Measurements from ENCODE around the gene PDRG1.
"Not testable (repeated sequence)": the region's sequence is repeated elsewhere in the genome, so short reads cannot be mapped to it uniquely, and the experiment has no call there.

PDRG1 gene

GRCh38 chr20:31926493-31926892 is 25.4 kb downstream of the PDRG1 start:
- no peak for DNase-seq (ENCODE audit: low read depth in 2 of 2)

- no peak for DNase-seq (ENCODE audit: low read depth in 2 of 2)
Measured at GRCh38 chr20:31925631-31926030, 26.2 kb downstream of the PDRG1 start.

GRCh38 chr20:31924561-31924960 is 27.3 kb downstream of the PDRG1 start:
- no peak for DNase-seq (ENCODE audit: low read depth in 2 of 2)

- no peak for DNase-seq (ENCODE audit: low read depth in 2 of 2)
Measured at GRCh38 chr20:31923388-31924331, 28.2 kb downstream of the PDRG1 start.

GRCh38 chr20:31922588-31922987 is 29.3 kb downstream of the PDRG1 start:
- no peak for DNase-seq (ENCODE audit: low read depth in 2 of 2)

GRCh38 chr20:31922181-31922580 is 29.7 kb downstream of the PDRG1 start:
- DNase-seq (ENCODE audit: low read depth in 2 of 2): no peak

GRCh38 chr20:31921480-31921879 is 30.4 kb downstream of the PDRG1 start:
- DNase-seq (ENCODE audit: low read depth in 2 of 2): not testable (repeated sequence)

- DNase-seq (ENCODE audit: low read depth in 2 of 2): no peak
Measured at GRCh38 chr20:31920275-31920855, 31.5 kb downstream of the PDRG1 start.

GRCh38 chr20:31919410-31920155 is 32.3 kb downstream of the PDRG1 start:
- no peak for DNase-seq (ENCODE audit: low read depth in 2 of 2)

GRCh38 chr20:31918466-31919105 is 33.3 kb downstream of the PDRG1 start:
- DNase-seq (ENCODE audit: low read depth in 2 of 2): no peak

GRCh38 chr20:31917962-31918412 is 33.9 kb downstream of the PDRG1 start:
- DNase-seq (ENCODE audit: low read depth in 2 of 2): not testable (repeated sequence)

- no peak for DNase-seq (ENCODE audit: low read depth in 2 of 2)
Measured at GRCh38 chr20:31916708-31917107, 35.1 kb downstream of the PDRG1 start.

GRCh38 chr20:31915491-31916280 is 36.2 kb downstream of the PDRG1 start:
- no peak for DNase-seq (ENCODE audit: low read depth in 2 of 2)

- no peak for DNase-seq (ENCODE audit: low read depth in 2 of 2)
Measured at GRCh38 chr20:31914170-31914569, 37.7 kb downstream of the PDRG1 start.

- DNase-seq (ENCODE audit: low read depth in 2 of 2): no peak
Measured at GRCh38 chr20:31913431-31914157, 38.3 kb downstream of the PDRG1 start.

- no peak for DNase-seq (ENCODE audit: low read depth in 2 of 2)
Measured at GRCh38 chr20:31910071-31910803, 41.6 kb downstream of the PDRG1 start.

GRCh38 chr20:31909253-31910070 is 42.4 kb downstream of the PDRG1 start:
- no peak for DNase-seq (ENCODE audit: low read depth in 2 of 2)

- no peak for DNase-seq (ENCODE audit: low read depth in 2 of 2)
Measured at GRCh38 chr20:31908424-31908823, 43.4 kb downstream of the PDRG1 start.

GRCh38 chr20:31908016-31908415 is 43.8 kb downstream of the PDRG1 start:
- DNase-seq (ENCODE audit: low read depth in 2 of 2): no peak

Data from stimulated activated CD8-positive, alpha-beta memory T cell treated with anti-CD3 and anti-CD28 coated beads, Interleukin-2, amount 100 ng/mL, for 1 hour (primary cell).